ENCODE measurements around the gene LAMC2. TPM values are rescaled to one million over a fixed set of nuclear protein-coding genes. Genes with fewer than 3 reads are reported as not detected.

Gene LAMC2
- polyA plus RNA-seq, 12 donors = 2.2 to 12.9 (median 3.0) TPM; not detected in 1

GRCh38 chr1:183285746-183286145, 99.7 kb downstream of the LAMC2 start:
- DNase-seq = no peak

GRCh38 chr1:183287191-183287675, 101.2 kb downstream of the LAMC2 start:
- DNase-seq = no peak

- no peak for DNase-seq
These were observed 102.5 kb downstream of the LAMC2 start for GRCh38 chr1:183288583-183288982.

GRCh38 chr1:183289051-183289496, 103.0 kb downstream of the LAMC2 start:
- no peak for DNase-seq

GRCh38 chr1:183290628-183291027, 104.6 kb downstream of the LAMC2 start:
- no peak for DNase-seq

- DNase-seq = no peak
These were observed 105.2 kb downstream of the LAMC2 start for GRCh38 chr1:183291216-183291762.

- DNase-seq = peak; percentile 71
These were observed 105.9 kb downstream of the LAMC2 start for GRCh38 chr1:183291802-183292514.

- no peak for DNase-seq
These were observed 107.2 kb downstream of the LAMC2 start for GRCh38 chr1:183293241-183293640.

GRCh38 chr1:183293876-183294275, 107.8 kb downstream of the LAMC2 start:
- no peak for DNase-seq

Other genes starting within 250 kb of the LAMC2 start
- 1 to 10 TPM in 1 of 12 donors, under 1 TPM in 9, not detected in 2; 0.22 to 1.0 (median 0.46) TPM for gene SHCBP1L, start 233.1 kb upstream of the LAMC2 start, polyA plus RNA-seq (ENCODE audit: insufficient read length in 12 of 12)
- gene LAMC1, start 162.8 kb upstream of the LAMC2 start, polyA plus RNA-seq (ENCODE audit: insufficient read length in 12 of 12) = 100 to 1,000 TPM; 105 to 460 (median 317) TPM
- 1 to 10 TPM in 9 of 12 donors, under 1 TPM in 1, not detected in 2; 0.76 to 2.1 (median 1.6) TPM for gene NMNAT2, start 232.1 kb downstream of the LAMC2 start, polyA plus RNA-seq (ENCODE audit: insufficient read length in 12 of 12)